Measurements from ENCODE around the gene CFAP107.
"Not testable (repeated sequence)": the region's sequence is repeated elsewhere in the genome, so short reads cannot be mapped to it uniquely, and the experiment has no call there.

CFAP107 gene

DNA sequence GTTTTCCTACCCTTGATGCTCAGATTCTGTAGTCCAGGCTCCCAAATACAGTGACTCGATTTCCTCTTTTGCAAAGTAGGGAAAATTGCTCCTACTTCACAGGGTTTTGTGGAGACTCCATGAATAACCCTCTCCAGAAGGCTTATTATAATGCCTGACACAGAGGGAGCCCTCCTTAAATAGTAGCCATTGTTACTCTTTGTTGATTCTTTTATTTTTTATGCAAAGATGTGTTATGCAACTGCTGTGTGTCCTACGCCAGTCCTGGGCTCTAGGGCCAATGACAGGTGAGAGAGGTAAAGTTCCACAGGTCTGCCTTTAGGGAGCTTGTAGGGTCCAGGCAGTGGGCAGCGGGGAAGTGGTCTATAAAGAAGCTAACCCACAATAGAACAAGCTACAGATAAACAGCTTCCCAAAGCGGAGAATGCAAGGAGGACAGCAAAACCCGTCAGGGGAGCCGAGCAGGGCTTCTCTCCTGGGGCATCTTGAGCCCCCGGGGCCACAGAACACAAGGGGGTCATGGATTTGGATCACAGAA, 28.6 kb upstream of the CFAP107 start:
- no peak for TF ChIP-seq CTCF (IDR thresholded peaks at IDR 0.05; ENCODE audit: low read length, missing control alignments)
- no peak overlapping the region for H3K4me3 ChIP-seq (replicated peaks; ENCODE audit: low read depth, low read length)
- DNase-seq (ENCODE audit: low read depth), result no peak

- no peak overlapping the region for H3K4me3 ChIP-seq (replicated peaks; ENCODE audit: low read depth, low read length)
- TF ChIP-seq CTCF (IDR thresholded peaks at IDR 0.05; ENCODE audit: low read length, missing control alignments), result no peak
- no peak for DNase-seq (ENCODE audit: low read depth)
These were observed 23.4 kb upstream of the CFAP107 start for GRCh38 chr1:12722626-12723025.

- no peak for TF ChIP-seq CTCF (IDR thresholded peaks at IDR 0.05; ENCODE audit: low read length, missing control alignments)
- H3K4me3 ChIP-seq (replicated peaks; ENCODE audit: low read depth, low read length), result no peak overlapping the region
- no peak for DNase-seq (ENCODE audit: low read depth)
These were observed 17.6 kb upstream of the CFAP107 start for GRCh38 chr1:12728391-12728790.

DNA sequence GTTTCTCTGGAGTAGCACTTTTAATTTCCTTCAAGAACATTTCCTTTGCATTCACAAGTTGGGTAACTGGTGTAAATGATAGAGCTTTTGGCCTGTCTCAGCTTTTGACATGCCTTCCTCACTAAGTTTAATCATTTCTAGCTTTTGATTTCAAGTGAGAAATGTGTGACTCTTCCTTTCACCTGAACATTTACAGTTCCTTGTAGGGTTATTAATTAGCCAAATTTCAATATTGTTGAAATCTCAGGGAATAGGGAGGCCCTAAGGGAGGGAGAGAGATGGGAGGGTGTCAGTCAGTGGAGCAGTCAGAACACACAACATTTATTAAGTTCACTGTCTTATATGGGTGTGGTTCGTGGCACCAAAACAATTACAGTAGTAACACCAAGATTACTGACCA, 15.8 kb upstream of the CFAP107 start:
- DNase-seq (ENCODE audit: low read depth), result no peak
- TF ChIP-seq CTCF (IDR thresholded peaks at IDR 0.05; ENCODE audit: low read length, missing control alignments), result no peak
- H3K4me3 ChIP-seq (replicated peaks; ENCODE audit: low read depth, low read length), result no peak overlapping the region

DNA sequence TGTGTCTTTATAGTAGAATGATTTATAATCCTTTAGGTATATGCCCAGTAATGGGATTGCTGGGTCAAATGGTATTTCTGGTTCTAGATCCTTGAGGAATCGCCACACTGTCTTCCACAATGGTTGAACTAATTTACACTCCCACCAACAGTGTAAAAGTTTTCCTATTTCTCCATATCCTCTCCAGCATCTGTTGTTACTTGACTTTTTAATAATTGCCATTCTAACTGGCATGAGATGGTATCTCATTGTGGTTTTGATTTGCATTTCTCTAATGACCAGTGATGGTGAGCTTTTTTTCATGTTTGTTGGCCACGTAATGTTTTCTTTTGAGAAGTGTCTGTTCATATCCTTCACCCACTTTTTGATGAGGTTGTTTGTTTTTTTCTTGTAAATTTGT, 14.9 kb upstream of the CFAP107 start:
- H3K4me3 ChIP-seq (replicated peaks; ENCODE audit: low read depth, low read length); DNase-seq (ENCODE audit: low read depth): not testable (repeated sequence)

DNA sequence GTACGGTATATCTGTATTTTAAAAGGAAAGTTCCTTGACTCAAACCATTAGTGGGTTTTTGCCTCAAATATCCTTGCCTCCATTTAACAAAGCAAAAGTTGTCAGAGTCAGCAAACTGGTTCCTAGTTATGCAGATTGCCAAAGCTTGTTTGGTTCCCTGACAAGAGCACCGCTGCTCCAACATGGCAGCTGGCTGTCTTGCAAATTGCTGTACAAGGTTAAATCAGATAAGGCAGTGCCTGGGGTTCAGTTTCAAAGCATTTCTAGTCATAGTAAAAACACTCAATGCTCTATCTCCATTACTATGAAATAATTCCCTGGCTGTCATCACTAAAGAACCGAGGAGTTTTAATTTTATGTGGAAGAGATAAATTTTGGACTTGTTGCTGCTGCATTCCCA, 11.3 kb upstream of the CFAP107 start:
- DNase-seq (ENCODE audit: low read depth), result no peak
- TF ChIP-seq CTCF (IDR thresholded peaks at IDR 0.05; ENCODE audit: low read length, missing control alignments), result no peak
- no peak overlapping the region for H3K4me3 ChIP-seq (replicated peaks; ENCODE audit: low read depth, low read length)

GRCh38 chr1:12738934-12739333, 7.1 kb upstream of the CFAP107 start:
- no peak for DNase-seq (ENCODE audit: low read depth)
- TF ChIP-seq CTCF (IDR thresholded peaks at IDR 0.05; ENCODE audit: low read length, missing control alignments), result no peak
- no peak overlapping the region for H3K4me3 ChIP-seq (replicated peaks; ENCODE audit: low read depth, low read length)
